Measurements from ENCODE around the gene PMCH.

DNA sequence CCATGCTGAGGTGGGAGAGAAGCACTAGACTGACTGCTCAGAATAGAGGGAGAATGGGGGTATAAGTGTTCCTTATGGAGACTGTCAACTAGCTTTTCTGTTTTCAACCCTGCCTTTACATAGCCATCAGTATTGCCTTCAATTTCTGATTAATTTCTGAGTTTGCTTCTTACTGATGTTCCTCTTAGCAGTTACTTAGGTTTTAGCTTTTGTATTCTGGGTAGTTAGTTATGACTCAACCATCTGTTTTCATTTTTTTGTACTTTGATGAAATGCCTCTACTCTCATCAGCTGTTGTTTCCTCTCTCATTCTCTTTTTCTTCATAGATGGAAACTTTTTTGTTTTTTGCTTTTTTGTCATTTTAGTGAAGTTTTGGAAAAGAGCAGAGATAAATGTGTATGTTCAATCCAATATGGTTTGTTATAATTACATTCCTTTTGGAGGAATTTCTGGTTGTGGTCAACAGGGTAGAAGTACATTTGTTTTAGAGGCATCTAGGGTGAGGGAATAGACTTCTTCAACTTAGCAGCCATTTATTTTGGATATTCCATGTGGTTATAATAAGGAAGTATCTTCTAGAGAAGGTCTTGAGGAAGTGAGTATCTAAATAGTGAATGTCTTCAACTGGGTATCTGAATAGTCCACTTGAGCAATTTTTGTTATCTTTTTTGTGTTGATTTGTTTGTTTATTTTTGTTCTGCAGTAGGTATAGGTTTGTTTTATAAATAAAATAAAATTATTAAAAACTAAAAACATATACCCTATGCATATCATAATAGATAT, 29.6 kb downstream of the PMCH start:
- TF ChIP-seq CTCF (IDR thresholded peaks at IDR 0.05) (no peak), POLR2A (IDR thresholded peaks at IDR 0.05) (no peak)

Measured in right lobe of liver (tissue), 4 donors.